GM18498 (cell line): ENCODE measurements around the gene PRKCH.

Experiments
- ATAC-seq: cut with Tn5 transposase; IDR thresholded peaks from one replicate; pipeline ENCODE4 v1.9.1; 2021; ENCODE audit warnings: mild to moderate bottlenecking, moderate library complexity; ENCODE audit not compliant: unreplicated experiment

The PRKCH gene

GRCh38 chr14:61575551-61576150 is 254.3 kb downstream of the PRKCH start:
- no peak for ATAC-seq

- ATAC-seq, result no peak
Measured at GRCh38 chr14:61577506-61577931, 256.1 kb downstream of the PRKCH start.

DNA sequence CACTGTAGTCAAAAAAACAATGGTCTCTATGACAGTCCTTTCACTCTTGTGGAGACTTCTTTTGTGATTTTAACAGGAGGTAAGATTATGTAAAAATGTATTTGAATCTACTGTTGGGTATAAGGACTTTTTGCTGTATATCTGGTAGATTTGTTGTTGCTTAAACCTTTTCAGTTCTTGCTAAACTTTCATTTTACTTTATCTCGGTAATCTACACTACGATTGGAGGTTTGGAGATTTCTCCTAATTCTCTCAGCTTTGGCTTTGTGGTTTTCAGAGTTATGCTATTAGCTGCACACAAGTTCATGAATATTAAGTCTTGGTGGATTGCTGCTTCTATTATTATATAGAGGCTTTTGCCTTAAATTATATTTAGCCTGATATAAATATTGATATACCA is 257.4 kb downstream of the PRKCH start:
- ATAC-seq, result no peak

- no peak for ATAC-seq
Measured at GRCh38 chr14:61581340-61581739, 260.0 kb downstream of the PRKCH start.

DNA sequence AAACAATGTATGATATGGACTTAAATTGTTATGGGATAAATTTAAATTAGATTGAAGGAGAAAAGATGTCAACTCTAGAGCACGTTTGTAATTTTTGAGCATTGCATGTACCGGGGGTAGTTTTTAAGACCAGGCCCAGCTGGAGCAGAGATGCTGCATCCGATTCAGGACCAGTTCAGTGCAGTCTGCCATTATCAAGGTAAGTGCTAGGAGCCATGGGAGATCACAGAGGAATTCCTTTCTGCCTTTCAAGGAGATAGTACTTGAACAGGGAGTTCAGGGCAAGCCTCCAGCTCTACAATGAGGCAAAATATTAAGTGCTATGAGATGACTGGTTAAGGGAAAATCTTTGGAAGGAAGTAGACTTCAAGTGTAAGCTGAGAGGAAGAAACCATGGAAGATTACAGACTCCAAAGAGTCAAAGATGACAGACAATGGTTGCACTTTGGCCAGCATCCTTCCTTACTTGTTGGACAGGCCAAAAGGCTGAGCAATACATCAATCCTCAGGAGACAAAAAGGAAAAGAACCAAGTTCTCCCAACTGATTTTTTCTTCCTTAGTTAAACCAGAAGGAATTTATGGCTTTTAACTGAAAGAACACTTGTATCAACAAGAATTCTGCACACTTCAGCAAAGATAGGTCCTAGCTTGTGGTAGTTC is 260.7 kb downstream of the PRKCH start:
- no peak for ATAC-seq

GRCh38 chr14:61582815-61583214 is 261.4 kb downstream of the PRKCH start:
- no peak for ATAC-seq

DNA sequence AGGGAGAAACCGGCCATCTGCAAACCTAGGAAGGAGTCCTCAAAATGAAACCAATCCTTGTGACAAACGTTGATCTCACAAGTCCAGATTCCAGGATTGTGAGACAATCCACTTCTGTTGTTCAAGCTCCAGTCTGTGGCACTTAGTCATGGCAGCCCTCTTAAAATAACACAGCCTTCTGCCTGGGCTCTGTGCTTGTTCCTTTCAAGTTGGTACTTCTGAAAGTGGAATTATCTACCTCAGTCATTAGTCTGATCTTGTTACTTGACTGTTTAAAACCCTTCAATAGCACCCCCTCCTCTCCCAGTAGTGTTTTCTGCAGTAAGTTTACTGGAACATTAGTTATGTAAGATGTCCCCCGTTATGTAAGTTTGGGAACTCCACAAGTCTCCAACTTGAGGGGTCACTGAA is 263.0 kb downstream of the PRKCH start:
- ATAC-seq, result no peak

DNA sequence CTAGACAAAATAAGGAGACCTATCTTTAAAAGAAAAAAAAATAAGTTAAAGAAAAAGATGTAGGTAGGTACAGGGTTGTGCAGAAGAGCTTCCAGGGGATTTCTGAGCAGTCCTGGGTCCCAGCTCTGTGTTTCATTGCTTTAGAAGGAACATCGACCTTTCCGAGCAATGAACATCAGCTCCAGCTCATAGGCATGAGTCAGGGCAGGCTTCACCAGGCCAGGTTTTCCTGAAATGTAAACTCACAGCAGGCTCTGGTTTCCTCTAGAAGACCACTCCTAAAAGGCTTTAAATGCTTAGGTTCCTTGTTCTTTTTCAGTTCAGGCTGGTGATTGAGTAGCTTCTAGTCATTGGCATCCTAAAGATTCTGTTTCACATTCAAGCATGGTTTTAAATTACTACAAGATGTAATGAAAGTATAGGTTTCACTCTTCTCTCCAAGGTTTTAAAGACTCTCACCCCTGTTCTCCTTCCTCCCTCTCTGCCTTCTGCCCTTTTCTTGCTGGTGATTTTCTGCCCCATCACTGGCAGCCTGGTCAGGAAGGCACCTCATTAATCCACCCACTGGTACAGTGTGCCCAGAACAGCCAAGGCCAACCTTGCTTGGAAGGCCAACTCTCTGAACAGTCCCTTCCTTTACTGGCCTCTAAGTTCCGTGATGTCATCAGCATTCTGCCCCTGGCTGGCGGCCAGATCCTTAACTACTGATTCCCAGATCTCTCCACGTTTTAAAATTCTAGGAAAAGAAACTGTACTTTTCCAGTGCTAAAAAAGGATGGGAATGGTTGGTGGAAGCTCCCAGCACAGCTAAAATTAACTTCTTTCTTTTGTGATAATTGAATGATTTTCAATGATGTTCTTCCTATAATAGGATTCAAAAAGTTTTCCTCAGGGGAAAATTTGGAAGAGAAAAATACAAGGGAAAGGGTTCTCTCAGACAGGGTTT is 264.5 kb downstream of the PRKCH start:
- ATAC-seq, result no peak

- ATAC-seq, result no peak
Measured at GRCh38 chr14:61586544-61587055, 265.2 kb downstream of the PRKCH start.

- no peak for ATAC-seq
Measured at GRCh38 chr14:61587081-61587713, 265.8 kb downstream of the PRKCH start.

DNA sequence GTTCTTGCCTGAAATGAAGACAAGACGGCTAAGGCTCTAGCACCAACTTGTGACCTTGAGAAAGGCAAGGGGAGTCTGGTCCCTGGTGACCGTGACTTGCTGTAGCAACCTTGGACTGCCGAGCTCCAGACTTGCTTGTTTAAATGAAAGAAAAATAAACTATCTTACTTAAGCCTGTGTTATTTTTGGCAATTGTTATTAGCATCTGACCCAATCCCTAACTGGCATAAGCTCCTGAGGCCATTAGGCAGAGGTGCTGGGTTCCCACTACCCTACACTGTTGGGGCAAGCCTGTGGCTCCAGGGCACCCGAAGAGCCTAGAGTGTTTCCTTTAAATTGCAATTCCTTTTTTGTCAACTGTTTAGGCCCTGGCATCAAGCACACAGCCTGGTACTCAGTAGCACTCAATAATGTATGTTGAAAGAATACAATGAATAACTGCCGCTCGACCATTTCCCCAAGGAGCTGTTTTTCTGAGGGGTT is 267.1 kb downstream of the PRKCH start:
- ATAC-seq, result no peak

- ATAC-seq, result no peak
Measured at GRCh38 chr14:61589691-61590581, 268.6 kb downstream of the PRKCH start.

DNA sequence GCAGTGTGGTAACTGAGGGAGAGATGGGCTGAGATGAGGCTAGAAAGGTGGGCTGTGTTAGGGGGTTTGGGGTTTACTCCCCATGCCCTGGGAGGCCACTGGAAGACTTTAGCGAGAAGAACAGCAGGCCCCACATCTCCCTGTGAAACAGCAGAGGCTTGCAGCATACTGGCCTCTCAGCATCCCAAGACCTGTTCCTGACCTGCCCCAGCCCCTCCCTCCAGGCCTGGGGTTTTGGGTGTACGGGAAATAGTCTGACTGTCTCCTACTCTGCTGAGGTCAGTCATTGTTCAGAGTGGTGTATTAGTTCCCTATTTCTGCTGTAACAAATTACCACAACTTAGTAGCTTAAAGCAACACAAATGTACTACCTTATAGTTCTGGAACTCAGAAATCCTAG is 270.5 kb downstream of the PRKCH start:
- ATAC-seq, result no peak

DNA sequence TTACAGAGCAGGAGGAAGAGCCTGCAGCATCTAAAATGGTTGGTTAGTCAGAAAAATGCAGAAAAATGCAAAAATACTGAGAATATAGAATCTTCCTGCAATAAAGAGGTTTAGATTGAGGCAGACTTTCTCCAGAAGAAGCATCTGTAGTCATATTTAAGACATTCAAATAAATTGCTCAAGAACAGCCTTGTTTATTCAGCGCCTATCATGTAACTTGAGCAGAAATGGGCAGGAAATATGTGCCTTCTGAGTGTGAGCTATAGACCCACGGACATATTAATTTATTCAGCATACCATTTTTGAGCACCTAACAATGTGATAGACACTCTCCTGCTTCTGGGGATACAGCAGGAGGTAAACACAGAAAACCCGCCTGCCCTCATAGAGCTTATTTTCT is 272.0 kb downstream of the PRKCH start:
- no peak for ATAC-seq

- no peak for ATAC-seq
Measured at GRCh38 chr14:61596990-61597389, 275.6 kb downstream of the PRKCH start.

GRCh38 chr14:61598980-61599379 is 277.6 kb downstream of the PRKCH start:
- peak; percentile 49 for ATAC-seq

GRCh38 chr14:61599942-61600341 is 278.6 kb downstream of the PRKCH start:
- no peak for ATAC-seq
